ENCODE data around the gene FAM162A.
A peak's percentile ranks its signal among the peaks of the same experiment; 100 is the strongest.
"Not testable (repeated sequence)": the region's sequence is repeated elsewhere in the genome, so short reads cannot be mapped to it uniquely, and the experiment has no call there.

The FAM162A gene

GRCh38 chr3:122357828-122358702 is 25.9 kb upstream of the FAM162A start:
- no peaks in the 10 kb centered on the region for H3K9me3 ChIP-seq (ENCODE audit: control insufficient read depth, low read length)
- WGBS, 2 experiments (ENCODE audit: insufficient coverage in 2 of 2) = no CpG with 5 or more reads among the region's 2 CpGs
- no peaks in the 10 kb centered on the region for H3K4me1 ChIP-seq (ENCODE audit: control insufficient read depth, insufficient read depth, low read length, poor library complexity, severe bottlenecking)
- no peak overlapping the region for H3K4me3 ChIP-seq (ENCODE audit: extremely low read depth, insufficient read depth, low read length, poor library complexity, severe bottlenecking)
- H3K27ac ChIP-seq (ENCODE audit: low read depth, low read length, severe bottlenecking) = no peak overlapping the region
- peaks cover 33% of the 10 kb centered on the region for H3K36me3 ChIP-seq (ENCODE audit: control insufficient read depth, insufficient read depth, low read length)

GRCh38 chr3:122358703-122359032 is 25.3 kb upstream of the FAM162A start:
- WGBS, 2 experiments (ENCODE audit: insufficient coverage in 2 of 2) = 83 to 93% methylated on average over 2 of the region's 2 CpGs
- Histone ChIP-seq H3K36me3 (ENCODE audit: control insufficient read depth, insufficient read depth, low read length) (peaks cover 39% of the 10 kb centered on the region), H3K4me1 (ENCODE audit: control insufficient read depth, insufficient read depth, low read length, poor library complexity, severe bottlenecking) (no peaks in the 10 kb centered on the region), H3K9me3 (ENCODE audit: control insufficient read depth, low read length) (no peaks in the 10 kb centered on the region), H3K4me3 (ENCODE audit: extremely low read depth, insufficient read depth, low read length, poor library complexity, severe bottlenecking) (no peak overlapping the region), H3K27ac (ENCODE audit: low read depth, low read length, severe bottlenecking) (no peak overlapping the region)

- Histone ChIP-seq H3K9me3 (ENCODE audit: control insufficient read depth, low read length) (no peaks in the 10 kb centered on the region), H3K4me1 (ENCODE audit: control insufficient read depth, insufficient read depth, low read length, poor library complexity, severe bottlenecking) (no peaks in the 10 kb centered on the region), H3K27ac (ENCODE audit: low read depth, low read length, severe bottlenecking) (no peak overlapping the region), H3K36me3 (ENCODE audit: control insufficient read depth, insufficient read depth, low read length) (peaks cover 66% of the 10 kb centered on the region), H3K4me3 (ENCODE audit: extremely low read depth, insufficient read depth, low read length, poor library complexity, severe bottlenecking) (no peak overlapping the region)
- WGBS, 2 experiments (ENCODE audit: insufficient coverage in 2 of 2) = 94 to 100% methylated on average over 1 to 2 of the region's 2 CpGs
Observed at GRCh38 chr3:122362026-122362425, 22.0 kb upstream of the FAM162A start.

- WGBS, 2 experiments (ENCODE audit: insufficient coverage in 2 of 2) = 0% methylated on average over 1 of the region's 2 CpGs; no CpG with 5 or more reads in 1 of the 2 experiments
Observed at GRCh38 chr3:122364490-122364889, 19.5 kb upstream of the FAM162A start.

GRCh38 chr3:122365073-122365472 is 18.9 kb upstream of the FAM162A start:
- no peaks in the 10 kb centered on the region for H3K4me1 ChIP-seq (ENCODE audit: control insufficient read depth, insufficient read depth, low read length, poor library complexity, severe bottlenecking)
- no peak overlapping the region for H3K4me3 ChIP-seq (ENCODE audit: extremely low read depth, insufficient read depth, low read length, poor library complexity, severe bottlenecking)
- no CpG with 5 or more reads among the region's 1 CpG for WGBS, 2 experiments (ENCODE audit: insufficient coverage in 2 of 2)
- no peak overlapping the region for H3K27ac ChIP-seq (ENCODE audit: low read depth, low read length, severe bottlenecking)
- H3K9me3 ChIP-seq (ENCODE audit: control insufficient read depth, low read length) = no peaks in the 10 kb centered on the region
- H3K36me3 ChIP-seq (ENCODE audit: control insufficient read depth, insufficient read depth, low read length) = peaks cover 70% of the 10 kb centered on the region

More at GRCh38 chr3:122364490-122364889, 19.5 kb upstream of the FAM162A start:
- peaks cover 73% of the 10 kb centered on the region for H3K36me3 ChIP-seq (ENCODE audit: control insufficient read depth, insufficient read depth, low read length)
- no peaks in the 10 kb centered on the region for H3K9me3 ChIP-seq (ENCODE audit: control insufficient read depth, low read length)
- no peaks in the 10 kb centered on the region for H3K4me1 ChIP-seq (ENCODE audit: control insufficient read depth, insufficient read depth, low read length, poor library complexity, severe bottlenecking)
- no peak overlapping the region for H3K4me3 ChIP-seq (ENCODE audit: extremely low read depth, insufficient read depth, low read length, poor library complexity, severe bottlenecking)
- H3K27ac ChIP-seq (ENCODE audit: low read depth, low read length, severe bottlenecking) = no peak overlapping the region

- not testable (repeated sequence) for H3K9me3 ChIP-seq (ENCODE audit: control insufficient read depth, low read length); H3K27ac ChIP-seq (ENCODE audit: low read depth, low read length, severe bottlenecking); H3K4me1 ChIP-seq (ENCODE audit: control insufficient read depth, insufficient read depth, low read length, poor library complexity, severe bottlenecking); H3K4me3 ChIP-seq (ENCODE audit: extremely low read depth, insufficient read depth, low read length, poor library complexity, severe bottlenecking)
- H3K36me3 ChIP-seq (ENCODE audit: control insufficient read depth, insufficient read depth, low read length) = peaks cover 73% of the 10 kb centered on the region
- WGBS, 2 experiments (ENCODE audit: insufficient coverage in 2 of 2) = 91 to 93% methylated on average over 2 to 6 of the region's 10 CpGs
Observed at GRCh38 chr3:122365582-122366378, 18.2 kb upstream of the FAM162A start.

GRCh38 chr3:122366379-122366749 is 17.6 kb upstream of the FAM162A start:
- H3K4me3 ChIP-seq (ENCODE audit: extremely low read depth, insufficient read depth, low read length, poor library complexity, severe bottlenecking) = no peak overlapping the region
- peaks cover 71% of the 10 kb centered on the region for H3K36me3 ChIP-seq (ENCODE audit: control insufficient read depth, insufficient read depth, low read length)
- no peaks in the 10 kb centered on the region for H3K4me1 ChIP-seq (ENCODE audit: control insufficient read depth, insufficient read depth, low read length, poor library complexity, severe bottlenecking)
- WGBS, 2 experiments (ENCODE audit: insufficient coverage in 2 of 2) = 88 to 89% methylated on average over 2 to 4 of the region's 5 CpGs
- H3K27ac ChIP-seq (ENCODE audit: low read depth, low read length, severe bottlenecking) = no peak overlapping the region
- H3K9me3 ChIP-seq (ENCODE audit: control insufficient read depth, low read length) = no peaks in the 10 kb centered on the region

- Histone ChIP-seq H3K27ac (ENCODE audit: low read depth, low read length, severe bottlenecking) (no peak overlapping the region), H3K9me3 (ENCODE audit: control insufficient read depth, low read length) (no peaks in the 10 kb centered on the region), H3K4me1 (ENCODE audit: control insufficient read depth, insufficient read depth, low read length, poor library complexity, severe bottlenecking) (no peaks in the 10 kb centered on the region), H3K36me3 (ENCODE audit: control insufficient read depth, insufficient read depth, low read length) (peaks cover 26% of the 10 kb centered on the region), H3K4me3 (ENCODE audit: extremely low read depth, insufficient read depth, low read length, poor library complexity, severe bottlenecking) (no peak overlapping the region)
- WGBS, 2 experiments (ENCODE audit: insufficient coverage in 2 of 2) = no CpG with 5 or more reads among the region's 1 CpG
Observed at GRCh38 chr3:122374034-122374433, 9.9 kb upstream of the FAM162A start.

- Histone ChIP-seq H3K36me3 (ENCODE audit: control insufficient read depth, insufficient read depth, low read length) (peaks cover 17% of the 10 kb centered on the region), H3K9me3 (ENCODE audit: control insufficient read depth, low read length) (no peaks in the 10 kb centered on the region), H3K4me1 (ENCODE audit: control insufficient read depth, insufficient read depth, low read length, poor library complexity, severe bottlenecking) (peaks cover 6% of the 10 kb centered on the region), H3K27ac (ENCODE audit: low read depth, low read length, severe bottlenecking) (no peak overlapping the region), H3K4me3 (ENCODE audit: extremely low read depth, insufficient read depth, low read length, poor library complexity, severe bottlenecking) (no peak overlapping the region)
- 93 to 100% methylated on average over 3 of the region's 4 CpGs for WGBS, 2 experiments (ENCODE audit: insufficient coverage in 2 of 2)
Observed at GRCh38 chr3:122377975-122378374, 6.0 kb upstream of the FAM162A start.

GRCh38 chr3:122382888-122383666 is 905 bp upstream of the FAM162A start, which contains the start of gene MIX23:
Gene MIX23 (minus strand): TSS chr3:122383231. CDS start chr3:122383224, 7 bp downstream.
- WGBS, 2 experiments (ENCODE audit: insufficient coverage in 2 of 2) = 1 to 3% methylated on average over 19 to 21 of the region's 31 CpGs
- peaks cover 10% of the 10 kb centered on the region for H3K36me3 ChIP-seq (ENCODE audit: control insufficient read depth, insufficient read depth, low read length)

More at GRCh38 chr3:122382888-122383666, 905 bp upstream of the FAM162A start, which contains the start of gene MIX23:
- no peaks in the 10 kb centered on the region for H3K9me3 ChIP-seq (ENCODE audit: control insufficient read depth, low read length)
- peaks cover 6% of the 10 kb centered on the region for H3K4me1 ChIP-seq (ENCODE audit: control insufficient read depth, insufficient read depth, low read length, poor library complexity, severe bottlenecking)
- peak within 1 kb of the TSS; percentile 72 for H3K27ac ChIP-seq (ENCODE audit: low read depth, low read length, severe bottlenecking)
- H3K4me3 ChIP-seq (ENCODE audit: extremely low read depth, insufficient read depth, low read length, poor library complexity, severe bottlenecking) = peak within 1 kb of the TSS; percentile 74

Data from mesodermal cell (in vitro differentiated cells).